Measurements from ENCODE around the gene PIK3C2B.

GRCh38 chr1:204455063-204455830 lies 39.4 kb downstream of the PIK3C2B start:
- no peak for TF ChIP-seq CTCF (IDR thresholded peaks at IDR 0.05)
- no peak for TF ChIP-seq POLR2A (IDR thresholded peaks at IDR 0.05)

Measured in Peyer's patch (tissue), 4 donors.